Measurements from ENCODE around the gene ATRNL1. TPM values are rescaled to one million over a fixed set of nuclear protein-coding genes. Genes with fewer than 3 reads are reported as not detected.

ATRNL1 gene
- total RNA-seq, 4 donors from 2014 or later, result 3.5 to 27.2 (median 4.1) TPM

DNA sequence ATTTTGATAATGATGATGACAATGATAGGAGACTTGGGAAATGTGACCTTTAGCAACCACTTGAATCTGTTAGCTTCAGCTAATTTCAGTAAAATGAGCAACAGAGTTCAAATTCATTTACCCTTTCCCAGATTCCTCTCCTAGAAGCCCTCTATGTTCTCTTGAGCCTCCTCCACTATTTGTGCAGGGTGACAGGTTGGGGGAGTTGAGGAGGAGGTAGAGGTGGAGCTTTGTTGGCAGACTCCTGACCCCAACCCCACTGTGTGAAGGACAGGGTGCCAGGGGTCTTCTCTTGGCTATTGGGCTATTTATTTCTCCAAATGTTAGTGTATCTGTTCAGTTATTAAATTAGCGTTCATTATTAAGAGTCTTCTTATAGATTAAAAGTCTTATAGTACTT lies 757.5 kb downstream of the ATRNL1 start:
- Histone ChIP-seq H3K4me1 (no peaks in the 10 kb centered on the region), H3K27me3 (no peaks in the 10 kb centered on the region), H3K36me3 (no peaks in the 10 kb centered on the region), H3K9me3 (no peaks in the 10 kb centered on the region), H3K27ac (no peak overlapping the region), H3K4me3 (no peak overlapping the region)
- TF ChIP-seq POLR2A (IDR thresholded peaks at IDR 0.05), result no peak
- TF ChIP-seq, protein P1, sequence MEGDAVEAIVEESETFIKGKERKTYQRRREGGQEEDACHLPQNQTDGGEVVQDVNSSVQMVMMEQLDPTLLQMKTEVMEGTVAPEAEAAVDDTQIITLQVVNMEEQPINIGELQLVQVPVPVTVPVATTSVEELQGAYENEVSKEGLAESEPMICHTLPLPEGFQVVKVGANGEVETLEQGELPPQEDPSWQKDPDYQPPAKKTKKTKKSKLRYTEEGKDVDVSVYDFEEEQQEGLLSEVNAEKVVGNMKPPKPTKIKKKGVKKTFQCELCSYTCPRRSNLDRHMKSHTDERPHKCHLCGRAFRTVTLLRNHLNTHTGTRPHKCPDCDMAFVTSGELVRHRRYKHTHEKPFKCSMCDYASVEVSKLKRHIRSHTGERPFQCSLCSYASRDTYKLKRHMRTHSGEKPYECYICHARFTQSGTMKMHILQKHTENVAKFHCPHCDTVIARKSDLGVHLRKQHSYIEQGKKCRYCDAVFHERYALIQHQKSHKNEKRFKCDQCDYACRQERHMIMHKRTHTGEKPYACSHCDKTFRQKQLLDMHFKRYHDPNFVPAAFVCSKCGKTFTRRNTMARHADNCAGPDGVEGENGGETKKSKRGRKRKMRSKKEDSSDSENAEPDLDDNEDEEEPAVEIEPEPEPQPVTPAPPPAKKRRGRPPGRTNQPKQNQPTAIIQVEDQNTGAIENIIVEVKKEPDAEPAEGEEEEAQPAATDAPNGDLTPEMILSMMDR (IDR thresholded peaks at IDR 0.05), result no peak
- DNase-seq, result no peak

DNA sequence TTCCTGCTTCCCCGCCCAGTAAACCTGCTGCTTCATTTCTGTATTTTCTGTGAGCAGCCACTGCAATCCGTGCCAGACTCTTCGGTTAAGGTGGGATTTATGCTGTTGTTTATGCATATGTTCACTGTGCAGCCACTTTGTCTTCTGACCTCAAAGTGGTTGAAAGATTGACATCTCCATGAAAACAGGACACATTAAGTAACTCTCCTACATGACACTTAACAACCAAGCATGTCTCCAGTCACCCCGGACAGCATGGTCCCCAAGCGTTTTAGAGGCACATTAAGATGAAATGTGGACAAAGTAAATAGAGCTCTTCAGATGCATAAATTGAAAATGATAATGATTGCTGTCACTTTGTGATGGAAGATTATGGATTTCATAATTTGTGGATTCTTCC lies 758.5 kb downstream of the ATRNL1 start:
- Histone ChIP-seq H3K4me1 (no peaks in the 10 kb centered on the region), H3K36me3 (no peaks in the 10 kb centered on the region), H3K9me3 (no peaks in the 10 kb centered on the region), H3K27me3 (no peaks in the 10 kb centered on the region), H3K4me3 (no peak overlapping the region), H3K27ac (no peak overlapping the region)
- TF ChIP-seq, protein P1 (IDR thresholded peaks at IDR 0.05), result no peak
- no peak for TF ChIP-seq POLR2A (IDR thresholded peaks at IDR 0.05)
- DNase-seq, result no peak

DNA sequence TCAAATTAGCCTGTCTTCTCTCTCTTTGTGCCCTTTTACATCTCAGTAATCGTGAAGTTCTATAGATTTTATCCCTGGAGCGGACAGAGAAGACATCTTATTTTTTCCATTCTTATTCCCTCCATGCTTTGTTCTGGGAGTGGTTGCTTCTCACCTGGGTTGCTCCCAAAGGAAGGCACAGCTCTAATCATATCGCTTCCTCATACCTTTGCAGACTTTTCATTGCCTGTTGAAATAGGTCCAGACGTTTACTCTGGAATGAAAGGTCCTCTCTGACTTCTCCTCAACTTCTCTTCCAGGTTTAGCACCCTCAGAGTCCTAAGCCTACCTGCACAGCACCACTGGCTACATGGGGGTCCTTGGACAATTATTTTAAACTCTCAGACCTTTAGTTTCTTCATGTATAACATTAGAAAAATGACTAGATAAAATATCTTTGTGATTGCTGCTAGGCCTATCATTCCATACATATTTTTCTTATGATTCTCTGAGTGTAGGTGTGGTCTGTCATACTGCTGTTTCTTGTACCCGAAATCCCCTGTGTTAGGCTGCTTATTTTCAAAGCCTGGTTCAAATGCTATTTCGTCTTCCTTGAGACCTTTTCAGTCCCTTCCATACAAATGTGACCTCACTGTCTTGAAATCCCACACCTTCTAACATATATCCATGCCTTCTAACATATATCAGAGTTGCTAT lies 761.7 kb downstream of the ATRNL1 start:
- Histone ChIP-seq H3K4me3 (no peak overlapping the region), H3K36me3 (no peaks in the 10 kb centered on the region), H3K27ac (no peak overlapping the region), H3K9me3 (no peaks in the 10 kb centered on the region), H3K27me3 (no peaks in the 10 kb centered on the region), H3K4me1 (no peaks in the 10 kb centered on the region)
- no peak for DNase-seq
- TF ChIP-seq, protein P1 (IDR thresholded peaks at IDR 0.05), result no peak
- TF ChIP-seq POLR2A (IDR thresholded peaks at IDR 0.05), result no peak

DNA sequence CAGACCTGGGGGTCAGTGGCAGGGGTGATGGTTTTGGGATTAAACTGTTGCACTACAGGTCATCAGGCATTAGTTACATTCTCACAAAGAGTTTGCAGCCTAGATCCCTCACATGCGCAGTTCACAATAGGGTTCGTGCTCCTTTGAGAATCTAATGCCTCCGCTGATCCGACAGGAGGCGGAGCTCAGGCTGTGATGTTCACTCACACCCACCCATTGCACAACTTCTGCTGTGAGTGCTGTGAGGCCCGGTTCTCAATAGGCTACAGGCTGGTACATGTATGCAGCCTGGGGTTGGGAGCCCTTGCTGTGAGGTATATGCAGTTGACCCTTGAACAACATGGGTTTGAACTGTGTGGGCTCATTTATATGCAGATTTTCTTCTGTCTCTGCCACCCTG lies 763.4 kb downstream of the ATRNL1 start:
- DNase-seq, result no peak
- no peaks in the 10 kb centered on the region for H3K9me3 ChIP-seq
- H3K4me1 ChIP-seq, result no peaks in the 10 kb centered on the region
- no peak for TF ChIP-seq POLR2A (IDR thresholded peaks at IDR 0.05)
- TF ChIP-seq, protein P1 (IDR thresholded peaks at IDR 0.05), result no peak
- no peaks in the 10 kb centered on the region for H3K36me3 ChIP-seq
- H3K27me3 ChIP-seq, result no peaks in the 10 kb centered on the region
- H3K4me3 ChIP-seq, result no peak overlapping the region
- no peak overlapping the region for H3K27ac ChIP-seq

DNA sequence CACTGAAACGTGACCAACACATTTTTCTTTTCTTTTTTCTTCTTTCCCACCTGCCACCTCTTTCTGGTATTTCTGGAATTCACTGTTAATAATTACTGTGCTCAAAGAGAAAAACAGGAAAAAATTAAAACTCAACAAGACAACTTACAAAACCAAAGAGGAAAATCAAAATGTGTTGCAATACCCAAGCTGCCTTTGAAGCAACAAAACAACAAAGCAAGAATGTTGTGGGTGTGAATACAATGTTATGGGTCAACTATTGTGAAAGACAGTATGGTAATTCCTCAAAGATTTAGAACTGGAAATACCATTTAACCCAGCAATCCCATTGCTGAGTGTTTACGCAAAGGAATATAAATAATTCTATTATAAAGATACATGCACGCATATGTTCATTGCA lies 764.7 kb downstream of the ATRNL1 start:
- no peaks in the 10 kb centered on the region for H3K9me3 ChIP-seq
- H3K27me3 ChIP-seq, result no peaks in the 10 kb centered on the region
- no peaks in the 10 kb centered on the region for H3K36me3 ChIP-seq
- DNase-seq, result no peak
- H3K4me1 ChIP-seq, result no peaks in the 10 kb centered on the region
- H3K4me3 ChIP-seq, result no peak overlapping the region
- no peak overlapping the region for H3K27ac ChIP-seq
- no peak for TF ChIP-seq POLR2A (IDR thresholded peaks at IDR 0.05)
- TF ChIP-seq, protein P1 (IDR thresholded peaks at IDR 0.05), result no peak

All from Peyer's patch (tissue), 4 donors.